Calu3 (cell line): ENCODE measurements around the gene FOXP4. TPM values are rescaled to one million over a fixed set of nuclear protein-coding genes. Genes with fewer than 3 reads are reported as not detected.

Source experiments
- BruUV-seq: library from RNA; stranded (reverse); fragments of 400-500 nt; replicated peaks from 2 replicates; lab custom pipeline; 2021; lab: Mats Ljungman, UMichigan
- CTCF ChIA-PET: fragments of 300-600 bp; sonication (Branson Sonifier 250); formaldehyde crosslinking; loops from one replicate; lab custom pipeline; 2022; ENCODE audit warnings: antibody characterized with exemption; lab: Charles Lee
- DNase-seq: peaks from one replicate; pipeline ENCODE4 v3.0.0; 2022
- H3K27ac Mint-ChIP-seq: one replicate; pipeline ENCODE4 v1.8.0; 2022; ENCODE audit warnings: mixed read lengths; ENCODE audit not compliant: unreplicated experiment
- H3K27me3 Mint-ChIP-seq: one replicate; pipeline ENCODE4 v1.8.0; 2022; ENCODE audit warnings: mixed read lengths; ENCODE audit not compliant: unreplicated experiment
- H3K36me3 Mint-ChIP-seq: one replicate; pipeline ENCODE4 v1.8.0; 2022; ENCODE audit warnings: mild to moderate bottlenecking, moderate library complexity, mixed read lengths; ENCODE audit not compliant: insufficient read depth, unreplicated experiment
- H3K4me1 Mint-ChIP-seq: one replicate; pipeline ENCODE4 v1.8.0; 2022; ENCODE audit warnings: mild to moderate bottlenecking, low read depth, mixed read lengths; ENCODE audit not compliant: unreplicated experiment
- H3K4me3 Mint-ChIP-seq: one replicate; pipeline ENCODE4 v1.8.0; 2022; ENCODE audit warnings: mild to moderate bottlenecking, low read depth, moderate library complexity, mixed read lengths; ENCODE audit not compliant: unreplicated experiment
- H3K9me3 Mint-ChIP-seq: one replicate; pipeline ENCODE4 v1.8.0; 2022; ENCODE audit warnings: low read depth, mixed read lengths; ENCODE audit not compliant: unreplicated experiment
- CTCF ChIP-seq: fragments of 200-600 bp; IDR thresholded peaks from one replicate; pipeline ENCODE4 v1.8.0; 2022; ENCODE audit warnings: antibody characterized with exemption; ENCODE audit not compliant: unreplicated experiment
- intact Hi-C: fragments of 100-400 bp; cut with micrococcal nuclease; formaldehyde crosslinking; loops from one replicate; pipeline ENCODE4 v1.10.0; 2022; ENCODE audit not compliant: unreplicated experiment
- total RNA-seq: library from RNA; stranded (reverse); gene quantifications from 2 replicates; pipeline ENCODE4 v1.2.3, GENCODE V29; 2022

FOXP4 gene
- total RNA-seq, 1 experiment from 2014 or later = 47.8 TPM

GRCh38 chr6:41498968-41499599, 47.1 kb upstream of the FOXP4 start:
- H3K4me3 Mint-ChIP-seq = no peak overlapping the region
- intact Hi-C loops = no loop called here
- no peaks in the 10 kb centered on the region for H3K36me3 Mint-ChIP-seq
- no peak for DNase-seq
- no peaks in the 10 kb centered on the region for H3K4me1 Mint-ChIP-seq
- BruUV-seq = no TSS peak
- no peak for TF ChIP-seq CTCF
- no peak overlapping the region for H3K27ac Mint-ChIP-seq
- peaks cover 74% of the 10 kb centered on the region for H3K27me3 Mint-ChIP-seq
- H3K9me3 Mint-ChIP-seq = no peaks in the 10 kb centered on the region
- CTCF ChIA-PET = no interaction called here

GRCh38 chr6:41500561-41500960, 45.6 kb upstream of the FOXP4 start:
- BruUV-seq = no TSS peak
- peaks cover 74% of the 10 kb centered on the region for H3K27me3 Mint-ChIP-seq

GRCh38 chr6:41502566-41502916, 43.6 kb upstream of the FOXP4 start:
- H3K27me3 Mint-ChIP-seq = peaks cover 84% of the 10 kb centered on the region
- TF ChIP-seq CTCF = no peak
- intact Hi-C loops = no loop called here
- H3K4me1 Mint-ChIP-seq = peaks cover 18% of the 10 kb centered on the region
- DNase-seq = no peak
- no peak overlapping the region for H3K4me3 Mint-ChIP-seq
- no peak overlapping the region for H3K27ac Mint-ChIP-seq
- H3K36me3 Mint-ChIP-seq = peaks cover 9% of the 10 kb centered on the region
- CTCF ChIA-PET = no interaction called here
- no peaks in the 10 kb centered on the region for H3K9me3 Mint-ChIP-seq
- BruUV-seq = no TSS peak

More at GRCh38 chr6:41500561-41500960, 45.6 kb upstream of the FOXP4 start:
- Mint-ChIP-seq H3K4me1 (peaks cover 15% of the 10 kb centered on the region), H3K4me3 (no peak overlapping the region), H3K36me3 (peaks cover 9% of the 10 kb centered on the region), H3K9me3 (no peaks in the 10 kb centered on the region), H3K27ac (no peak overlapping the region)
- intact Hi-C loops = no loop called here
- CTCF ChIA-PET = interaction anchor here (1.0 kb wide), 1 partner anchor 35 kb away, joined by 6 read pairs; no protein-coding TSS in a partner anchor
- no peak for TF ChIP-seq CTCF
- no peak for DNase-seq

GRCh38 chr6:41502917-41503671, 43.1 kb upstream of the FOXP4 start:
- H3K4me1 Mint-ChIP-seq = peaks cover 18% of the 10 kb centered on the region
- no peak overlapping the region for H3K27ac Mint-ChIP-seq
- peaks cover 2% of the 10 kb centered on the region for H3K9me3 Mint-ChIP-seq
- H3K4me3 Mint-ChIP-seq = no peak overlapping the region
- H3K27me3 Mint-ChIP-seq = peaks cover 84% of the 10 kb centered on the region
- CTCF ChIA-PET = no interaction called here
- BruUV-seq = no TSS peak
- DNase-seq = no peak
- intact Hi-C loops = no loop called here
- no peak for TF ChIP-seq CTCF
- peaks cover 9% of the 10 kb centered on the region for H3K36me3 Mint-ChIP-seq
